ENCODE measurements around the gene PRKCD.

Gene PRKCD

DNA sequence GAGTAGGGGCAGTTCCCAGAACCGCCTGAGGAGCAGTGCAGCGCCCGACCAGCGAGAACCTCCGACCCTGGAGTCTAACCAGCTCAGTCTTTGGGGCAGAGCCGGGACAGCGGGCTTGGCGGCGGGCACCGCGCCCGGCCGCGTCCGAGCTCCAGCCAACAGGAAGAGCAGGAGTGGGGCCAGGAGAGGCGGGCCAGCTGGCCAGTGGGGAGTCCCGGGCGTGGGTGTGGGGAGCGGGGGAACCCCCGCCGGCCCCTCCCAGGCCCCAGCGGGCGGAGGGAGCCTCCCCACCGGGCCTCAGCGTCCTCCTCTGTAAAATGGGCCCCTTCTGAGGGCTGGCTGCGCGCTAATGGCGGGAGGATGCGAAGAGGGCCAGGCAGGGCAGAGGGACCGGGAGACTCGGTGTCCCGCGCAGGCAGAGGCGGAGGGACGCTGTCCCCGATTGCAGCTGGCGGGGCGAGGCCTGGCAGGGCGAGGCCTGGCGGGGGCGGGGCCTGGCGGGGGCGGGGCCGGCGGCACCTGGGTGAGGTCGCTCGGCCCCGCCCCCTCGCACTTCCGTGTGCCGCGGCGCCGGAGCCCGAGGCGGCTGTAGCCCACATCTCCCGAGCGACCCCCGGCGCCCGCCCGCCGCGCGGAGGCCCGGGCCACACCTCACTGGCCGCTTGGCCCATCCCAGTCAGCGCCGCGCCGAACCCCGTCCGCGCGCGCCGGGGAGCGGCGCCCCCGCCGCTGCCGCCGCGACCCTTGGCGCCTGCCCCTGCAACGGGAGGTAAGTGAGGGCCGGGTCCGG, at the start of gene PRKCD:
Gene PRKCD (plus strand): TSS at position 550 of the 790 bp plus-strand sequence. CDS start 17,214 bp downstream, outside the sequence.
- in situ Hi-C loops (cut with HindIII; ENCODE audit: low pct_ligation_motif_present, low pct_unique_long_range_greater_than_20kb, low sequenced_read_pairs): no loop called here
- DNase-seq: peak; percentile 82

GRCh38 chr3:53111822-53112221, 49.2 kb upstream of the PRKCD start:
- no peak for DNase-seq
- in situ Hi-C loops (cut with HindIII; ENCODE audit: low pct_ligation_motif_present, low pct_unique_long_range_greater_than_20kb, low sequenced_read_pairs): no loop called here

- in situ Hi-C loops (cut with HindIII; ENCODE audit: low pct_ligation_motif_present, low pct_unique_long_range_greater_than_20kb, low sequenced_read_pairs): no loop called here
- no peak for DNase-seq
These were observed 47.6 kb upstream of the PRKCD start for GRCh38 chr3:53113293-53114010.

DNA sequence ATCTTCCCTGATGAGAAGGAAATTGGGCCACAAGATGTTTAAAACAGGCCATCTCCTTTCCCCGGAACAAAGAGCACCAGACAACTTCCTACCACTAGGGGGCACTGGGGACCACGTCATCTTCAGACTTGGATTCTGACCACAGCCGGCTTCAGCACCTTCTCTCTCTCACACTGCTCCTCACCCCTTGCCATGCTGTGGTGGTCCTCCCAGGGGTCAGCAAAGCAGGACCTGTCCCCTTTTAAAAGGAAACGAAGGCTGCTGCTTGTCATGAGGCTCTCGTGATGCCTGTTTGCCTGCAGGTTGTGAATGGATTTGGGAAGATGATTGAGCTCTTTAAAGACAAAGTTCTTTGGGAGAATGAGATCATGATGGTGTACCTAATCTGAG, 47.0 kb upstream of the PRKCD start:
- in situ Hi-C loops (cut with HindIII; ENCODE audit: low pct_ligation_motif_present, low pct_unique_long_range_greater_than_20kb, low sequenced_read_pairs): no loop called here
- DNase-seq: peak; percentile 72

DNA sequence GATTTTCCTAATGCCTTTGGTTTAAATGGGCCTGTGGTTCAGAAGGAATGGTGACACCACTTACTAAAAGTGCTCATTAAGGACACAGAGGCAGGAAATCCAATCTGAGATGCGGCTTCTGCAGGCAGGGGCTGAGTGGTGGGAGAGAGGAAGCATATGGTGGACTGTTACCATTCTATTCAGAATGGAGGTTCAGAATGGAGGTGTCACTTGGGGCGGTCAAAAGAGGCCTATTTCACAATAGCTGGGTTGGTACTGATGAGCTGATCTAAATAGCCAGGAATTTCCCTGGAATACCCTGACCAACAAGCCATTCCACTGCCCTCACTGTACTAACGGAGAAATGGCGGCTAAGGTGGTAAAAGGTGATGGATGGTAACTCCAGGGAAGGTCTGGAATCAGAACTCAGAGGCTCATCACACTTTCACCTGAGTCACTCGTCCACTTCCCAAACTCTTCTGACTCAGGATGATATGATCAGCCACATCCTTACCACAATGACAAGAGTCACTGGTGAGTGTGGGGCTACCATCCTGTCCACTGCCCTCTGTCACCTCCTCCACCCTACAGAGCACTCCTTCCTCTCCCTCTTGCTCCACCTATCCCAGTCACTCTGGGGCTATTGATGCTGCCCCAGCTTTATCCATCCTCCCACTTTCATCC, 46.5 kb upstream of the PRKCD start:
- in situ Hi-C loops (cut with HindIII; ENCODE audit: low pct_ligation_motif_present, low pct_unique_long_range_greater_than_20kb, low sequenced_read_pairs): no loop called here
- DNase-seq: peak; percentile 4

GRCh38 chr3:53116956-53117355, 44.1 kb upstream of the PRKCD start:
- in situ Hi-C loops (cut with HindIII; ENCODE audit: low pct_ligation_motif_present, low pct_unique_long_range_greater_than_20kb, low sequenced_read_pairs): no loop called here
- DNase-seq: no peak

DNA sequence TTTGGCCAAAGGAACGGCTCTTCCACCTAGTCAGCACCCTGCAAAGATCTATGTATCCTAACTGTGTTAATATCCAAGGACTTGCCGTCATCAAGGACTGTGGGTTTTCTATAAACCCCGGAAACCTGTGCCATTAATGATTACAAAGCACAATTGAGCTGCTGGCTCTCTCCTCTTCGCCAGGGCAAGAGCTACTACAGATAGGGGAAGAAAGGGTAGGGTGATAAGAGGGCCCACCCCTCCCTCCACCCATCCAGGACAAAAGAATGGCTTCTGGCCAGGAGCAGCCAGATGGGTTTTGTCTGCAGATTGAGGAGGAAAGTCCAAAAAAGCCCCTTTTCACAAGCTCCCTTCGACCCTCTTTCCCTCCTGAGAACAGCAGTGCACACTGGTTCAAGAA, 40.7 kb upstream of the PRKCD start:
- in situ Hi-C loops (cut with HindIII; ENCODE audit: low pct_ligation_motif_present, low pct_unique_long_range_greater_than_20kb, low sequenced_read_pairs): no loop called here
- no peak for DNase-seq

- no peak for DNase-seq
- in situ Hi-C loops (cut with HindIII; ENCODE audit: low pct_ligation_motif_present, low pct_unique_long_range_greater_than_20kb, low sequenced_read_pairs): no loop called here
These were observed 38.6 kb upstream of the PRKCD start for GRCh38 chr3:53122255-53122932.

DNA sequence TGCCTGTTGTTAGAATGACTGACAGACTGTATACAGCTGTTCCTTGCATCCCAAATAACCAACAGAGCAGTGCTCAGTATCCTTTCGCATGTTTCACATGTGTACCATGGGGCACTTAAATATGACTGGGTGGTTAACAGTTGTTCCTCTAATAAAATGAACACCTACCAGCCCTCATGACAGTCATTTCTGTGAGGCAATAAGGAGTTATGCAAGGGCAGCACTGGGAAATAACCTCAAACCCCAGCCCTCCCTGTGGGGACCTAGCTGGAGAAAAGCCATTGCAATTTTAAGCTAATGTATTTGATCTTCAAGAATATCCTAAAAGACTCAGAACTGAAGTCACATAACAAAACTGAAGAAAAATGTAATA, 38.1 kb upstream of the PRKCD start:
- no peak for DNase-seq
- in situ Hi-C loops (cut with HindIII; ENCODE audit: low pct_ligation_motif_present, low pct_unique_long_range_greater_than_20kb, low sequenced_read_pairs): no loop called here

- in situ Hi-C loops (cut with HindIII; ENCODE audit: low pct_ligation_motif_present, low pct_unique_long_range_greater_than_20kb, low sequenced_read_pairs): no loop called here
- DNase-seq: no peak
These were observed 37.5 kb upstream of the PRKCD start for GRCh38 chr3:53123510-53123909.

GRCh38 chr3:53123953-53124352, 37.1 kb upstream of the PRKCD start:
- no peak for DNase-seq

GRCh38 chr3:53126601-53127000, 34.4 kb upstream of the PRKCD start:
- no peak for DNase-seq
- in situ Hi-C loops (cut with HindIII; ENCODE audit: low pct_ligation_motif_present, low pct_unique_long_range_greater_than_20kb, low sequenced_read_pairs): no loop called here

More at GRCh38 chr3:53123953-53124352, 37.1 kb upstream of the PRKCD start:
- in situ Hi-C loops (cut with HindIII; ENCODE audit: low pct_ligation_motif_present, low pct_unique_long_range_greater_than_20kb, low sequenced_read_pairs): no loop called here

- DNase-seq: no peak
- in situ Hi-C loops (cut with HindIII; ENCODE audit: low pct_ligation_motif_present, low pct_unique_long_range_greater_than_20kb, low sequenced_read_pairs): no loop called here
These were observed 31.7 kb upstream of the PRKCD start for GRCh38 chr3:53129344-53129743.

- in situ Hi-C loops (cut with HindIII; ENCODE audit: low pct_ligation_motif_present, low pct_unique_long_range_greater_than_20kb, low sequenced_read_pairs): no loop called here
- DNase-seq: peak; percentile 92
These were observed 30.6 kb upstream of the PRKCD start, which contains the start of gene RFT1 for GRCh38 chr3:53130179-53131061. TSS of gene RFT1 (minus strand) at chr3:53130435. CDS start at chr3:53130400, 35 bp downstream.

DNA sequence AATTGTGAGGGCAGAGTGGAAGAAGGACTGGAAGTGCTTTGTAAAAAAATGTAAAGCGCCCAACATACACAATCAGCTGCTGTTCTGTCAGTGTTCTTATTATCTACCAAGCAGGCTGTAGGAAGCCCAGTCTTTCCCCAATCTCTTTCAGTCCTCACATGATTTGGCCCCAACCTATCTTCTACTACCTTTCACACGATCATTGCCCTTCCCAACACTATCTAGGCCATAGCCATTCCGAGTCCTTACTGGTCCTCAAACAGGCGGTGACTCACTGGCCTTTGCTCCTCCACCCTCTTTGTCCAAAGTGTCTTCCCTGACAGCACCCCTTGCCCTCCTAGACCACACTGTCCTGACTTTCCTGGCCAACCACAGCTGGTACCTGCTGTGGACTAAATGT, 29.9 kb upstream of the PRKCD start:
- no peak for DNase-seq
- in situ Hi-C loops (cut with HindIII; ENCODE audit: low pct_ligation_motif_present, low pct_unique_long_range_greater_than_20kb, low sequenced_read_pairs): no loop called here

DNA sequence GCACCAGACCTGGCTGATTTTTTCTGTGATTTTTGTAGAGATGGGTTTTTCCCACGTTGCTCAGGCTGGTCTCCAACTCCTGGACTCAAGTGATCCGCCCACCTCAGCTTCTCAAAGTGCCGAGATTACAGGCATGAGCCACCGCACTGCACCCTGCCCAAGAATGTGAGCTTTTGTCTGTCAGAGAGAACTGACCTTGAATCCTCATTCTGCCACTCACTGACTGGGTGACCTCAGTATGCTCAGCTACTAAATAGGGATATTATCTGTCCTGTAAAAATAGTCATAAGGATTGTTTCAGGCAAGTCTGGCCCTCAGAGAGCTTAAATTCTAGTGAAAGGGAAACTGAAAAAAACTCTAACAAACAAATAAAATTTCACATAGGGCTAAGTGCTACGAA, 28.7 kb upstream of the PRKCD start:
- no peak for DNase-seq
- in situ Hi-C loops (cut with HindIII; ENCODE audit: low pct_ligation_motif_present, low pct_unique_long_range_greater_than_20kb, low sequenced_read_pairs): no loop called here

- in situ Hi-C loops (cut with HindIII; ENCODE audit: low pct_ligation_motif_present, low pct_unique_long_range_greater_than_20kb, low sequenced_read_pairs): no loop called here
- DNase-seq: peak; percentile 65
These were observed 26.3 kb upstream of the PRKCD start for GRCh38 chr3:53134631-53135232.

DNA sequence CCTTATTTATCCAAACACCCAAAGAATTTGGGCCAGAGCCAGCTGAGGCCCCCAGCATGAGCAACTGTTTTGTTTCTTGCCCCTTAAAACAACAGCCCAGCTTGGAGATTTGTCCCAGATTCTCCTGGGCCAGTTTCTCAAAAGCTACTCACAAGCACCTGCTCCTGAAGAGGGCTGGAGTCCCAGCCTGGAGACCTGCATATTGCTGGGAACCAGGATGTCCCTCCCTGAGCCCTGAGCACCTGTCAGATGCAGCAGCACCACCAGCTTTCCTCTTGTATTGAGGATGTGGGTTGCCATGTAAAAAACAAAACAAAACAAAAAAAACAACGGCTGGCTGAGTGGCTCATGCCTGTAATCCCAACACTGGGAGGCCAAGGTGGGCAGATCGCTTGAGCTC, 23.8 kb upstream of the PRKCD start:
- no peak for DNase-seq
- in situ Hi-C loops (cut with HindIII; ENCODE audit: low pct_ligation_motif_present, low pct_unique_long_range_greater_than_20kb, low sequenced_read_pairs): no loop called here

Measured in ACHN (cell line).